GM21717 (cell line): ENCODE measurements around the gene MT1E.
"Not testable (repeated sequence)": the region's sequence is repeated elsewhere in the genome, so short reads cannot be mapped to it uniquely, and the experiment has no call there.

Source experiments
- ATAC-seq: cut with Tn5 transposase; IDR thresholded peaks from one replicate; pipeline ENCODE4 v1.9.1; 2021; ENCODE audit warnings: mild to moderate bottlenecking, moderate library complexity; ENCODE audit not compliant: unreplicated experiment

MT1E gene

GRCh38 chr16:56669005-56669839, 43.6 kb downstream of the MT1E start, which contains the start of gene MT1H:
TSS of gene MT1H (plus strand) at chr16:56669814. CDS start at chr16:56669885, 71 bp downstream.
- no peak for ATAC-seq

- no peak for ATAC-seq
Measured at GRCh38 chr16:56669840-56670619, 44.4 kb downstream of the MT1E start.

GRCh38 chr16:56670620-56670934, 45.0 kb downstream of the MT1E start:
- no peak for ATAC-seq

GRCh38 chr16:56671691-56672090, 46.1 kb downstream of the MT1E start:
- ATAC-seq = not testable (repeated sequence)

GRCh38 chr16:56672171-56672570, 46.6 kb downstream of the MT1E start:
- not testable (repeated sequence) for ATAC-seq

GRCh38 chr16:56672761-56673536, 47.4 kb downstream of the MT1E start:
- ATAC-seq = no peak

- no peak for ATAC-seq
Measured at GRCh38 chr16:56673921-56674320, 48.3 kb downstream of the MT1E start.

GRCh38 chr16:56674570-56674969, 49.0 kb downstream of the MT1E start:
- not testable (repeated sequence) for ATAC-seq

- ATAC-seq = no peak
Measured at GRCh38 chr16:56675685-56676210, 50.2 kb downstream of the MT1E start.
